HEK293 (cell line): ENCODE measurements around the gene TTC23.

Source experiments
- CTCF ChIP-seq: fragments of 450-650 bp; formaldehyde crosslinking; IDR thresholded peaks from 2 replicates; pipeline ENCODE4 v1.5.1; 2016; ENCODE audit warnings: missing biosample characterization, missing genetic modification characterization
- KLF8 ChIP-seq: fragments of 450-650 bp; formaldehyde crosslinking; IDR thresholded peaks from 2 replicates; pipeline ENCODE4 v1.5.1; 2016; ENCODE audit warnings: missing biosample characterization, missing genetic modification characterization
- PRDM2 ChIP-seq: fragments of 450-650 bp; formaldehyde crosslinking; IDR thresholded peaks from 2 replicates; pipeline ENCODE4 v1.5.1; 2016; ENCODE audit warnings: missing biosample characterization, missing genetic modification characterization, borderline replicate concordance
- ZBTB7A ChIP-seq: fragments of 450-650 bp; formaldehyde crosslinking; IDR thresholded peaks from 2 replicates; pipeline ENCODE4 v1.5.1; 2016; ENCODE audit warnings: low read depth, missing biosample characterization, missing genetic modification characterization
- ZNF785 ChIP-seq: fragments of 450-650 bp; formaldehyde crosslinking; IDR thresholded peaks from 2 replicates; pipeline ENCODE4 v1.5.1; 2016; ENCODE audit warnings: missing biosample characterization, missing genetic modification characterization
- TF ChIP-seq, protein P1 (sequence below): fragments of 450-650 bp; formaldehyde crosslinking; IDR thresholded peaks from 2 replicates; pipeline ENCODE4 v1.5.1; 2016; ENCODE audit warnings: missing biosample characterization, missing genetic modification characterization, low read depth
- TF ChIP-seq, protein P2 (sequence below): fragments of 450-650 bp; formaldehyde crosslinking; IDR thresholded peaks from 2 replicates; pipeline ENCODE4 v1.5.1; 2016; ENCODE audit warnings: missing biosample characterization, missing genetic modification characterization

DNA sequence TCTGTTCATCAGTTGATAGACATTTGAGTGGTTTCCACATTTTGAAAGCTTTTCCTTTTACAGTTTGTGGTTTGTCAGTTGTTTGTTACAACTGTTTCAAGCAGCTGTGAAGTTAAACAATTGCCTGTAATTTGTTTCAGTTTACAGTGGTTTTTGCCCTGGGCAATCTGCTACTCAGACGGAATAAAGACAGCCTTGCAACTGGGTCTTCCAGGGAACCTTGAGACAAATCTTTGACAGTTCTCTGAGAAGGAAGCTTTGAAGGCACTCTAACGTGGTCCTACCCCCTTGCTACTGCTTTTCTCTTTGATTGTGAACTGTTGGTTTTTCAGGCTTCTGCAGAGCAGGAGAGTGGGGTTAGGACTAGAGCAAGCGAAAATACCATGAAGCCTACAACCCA is 29.9 kb upstream of the TTC23 start:
- TF ChIP-seq CTCF (no peak), KLF8 (tag by site-specific recombination) (no peak), PRDM2 (tag by site-specific recombination) (no peak), ZBTB7A (no peak), ZNF785 (tag by site-specific recombination) (no peak)
- TF ChIP-seq, protein P1, sequence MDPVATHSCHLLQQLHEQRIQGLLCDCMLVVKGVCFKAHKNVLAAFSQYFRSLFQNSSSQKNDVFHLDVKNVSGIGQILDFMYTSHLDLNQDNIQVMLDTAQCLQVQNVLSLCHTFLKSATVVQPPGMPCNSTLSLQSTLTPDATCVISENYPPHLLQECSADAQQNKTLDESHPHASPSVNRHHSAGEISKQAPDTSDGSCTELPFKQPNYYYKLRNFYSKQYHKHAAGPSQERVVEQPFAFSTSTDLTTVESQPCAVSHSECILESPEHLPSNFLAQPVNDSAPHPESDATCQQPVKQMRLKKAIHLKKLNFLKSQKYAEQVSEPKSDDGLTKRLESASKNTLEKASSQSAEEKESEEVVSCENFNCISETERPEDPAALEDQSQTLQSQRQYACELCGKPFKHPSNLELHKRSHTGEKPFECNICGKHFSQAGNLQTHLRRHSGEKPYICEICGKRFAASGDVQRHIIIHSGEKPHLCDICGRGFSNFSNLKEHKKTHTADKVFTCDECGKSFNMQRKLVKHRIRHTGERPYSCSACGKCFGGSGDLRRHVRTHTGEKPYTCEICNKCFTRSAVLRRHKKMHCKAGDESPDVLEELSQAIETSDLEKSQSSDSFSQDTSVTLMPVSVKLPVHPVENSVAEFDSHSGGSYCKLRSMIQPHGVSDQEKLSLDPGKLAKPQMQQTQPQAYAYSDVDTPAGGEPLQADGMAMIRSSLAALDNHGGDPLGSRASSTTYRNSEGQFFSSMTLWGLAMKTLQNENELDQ (tag by site-specific recombination) = no peak
- TF ChIP-seq, protein P2, sequence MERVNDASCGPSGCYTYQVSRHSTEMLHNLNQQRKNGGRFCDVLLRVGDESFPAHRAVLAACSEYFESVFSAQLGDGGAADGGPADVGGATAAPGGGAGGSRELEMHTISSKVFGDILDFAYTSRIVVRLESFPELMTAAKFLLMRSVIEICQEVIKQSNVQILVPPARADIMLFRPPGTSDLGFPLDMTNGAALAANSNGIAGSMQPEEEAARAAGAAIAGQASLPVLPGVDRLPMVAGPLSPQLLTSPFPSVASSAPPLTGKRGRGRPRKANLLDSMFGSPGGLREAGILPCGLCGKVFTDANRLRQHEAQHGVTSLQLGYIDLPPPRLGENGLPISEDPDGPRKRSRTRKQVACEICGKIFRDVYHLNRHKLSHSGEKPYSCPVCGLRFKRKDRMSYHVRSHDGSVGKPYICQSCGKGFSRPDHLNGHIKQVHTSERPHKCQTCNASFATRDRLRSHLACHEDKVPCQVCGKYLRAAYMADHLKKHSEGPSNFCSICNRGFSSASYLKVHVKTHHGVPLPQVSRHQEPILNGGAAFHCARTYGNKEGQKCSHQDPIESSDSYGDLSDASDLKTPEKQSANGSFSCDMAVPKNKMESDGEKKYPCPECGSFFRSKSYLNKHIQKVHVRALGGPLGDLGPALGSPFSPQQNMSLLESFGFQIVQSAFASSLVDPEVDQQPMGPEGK (tag by site-specific recombination) = no peak
